Muscle of arm (tissue), 12 donors: ENCODE results near the gene ZNF318. TPM values are rescaled to one million over a fixed set of nuclear protein-coding genes. Genes with fewer than 3 reads are reported as not detected.
"Not testable (repeated sequence)": the region's sequence is repeated elsewhere in the genome, so short reads cannot be mapped to it uniquely, and the experiment has no call there.

Source experiments
- DNase-seq: peaks from one replicate; pipeline ENCODE4 v3.0.0-alpha.2; 2013
- polyA plus RNA-seq, 12 donors: library from polyadenylated mRNA; unstranded; fragments of 120-200 nt; gene quantifications; one replicate each; pipeline ENCODE4 v1.2.1, GENCODE V29; 2013; ENCODE audit not compliant: insufficient read length in 12 of 12

Gene ZNF318
- polyA plus RNA-seq, 12 donors = 12.7 to 22.9 (median 15.9) TPM; not detected in 1

GRCh38 chr6:43391440-43392031 is 22.1 kb upstream of the ZNF318 start:
- no peak for DNase-seq

- not testable (repeated sequence) for DNase-seq
Measured at GRCh38 chr6:43390753-43391439, 21.4 kb upstream of the ZNF318 start.

GRCh38 chr6:43389730-43390295 is 20.4 kb upstream of the ZNF318 start:
- DNase-seq = no peak

GRCh38 chr6:43386492-43386891 is 17.0 kb upstream of the ZNF318 start:
- DNase-seq = no peak

- no peak for DNase-seq
Measured at GRCh38 chr6:43383021-43383667, 13.7 kb upstream of the ZNF318 start.

- DNase-seq = not testable (repeated sequence)
Measured at GRCh38 chr6:43380858-43381257, 11.4 kb upstream of the ZNF318 start.

- no peak for DNase-seq
Measured at GRCh38 chr6:43378631-43379030, 9.2 kb upstream of the ZNF318 start.

GRCh38 chr6:43377710-43378229 is 8.3 kb upstream of the ZNF318 start:
- DNase-seq = no peak

GRCh38 chr6:43376551-43376981 is 7.1 kb upstream of the ZNF318 start:
- no peak for DNase-seq

- DNase-seq = no peak
Measured at GRCh38 chr6:43375693-43376092, 6.2 kb upstream of the ZNF318 start.

- DNase-seq = no peak
Measured at GRCh38 chr6:43373252-43373875, 3.9 kb upstream of the ZNF318 start.

GRCh38 chr6:43370003-43370580 is 645 bp upstream of the ZNF318 start:
- not testable (repeated sequence) for DNase-seq

- DNase-seq = peak; percentile 42
Measured at GRCh38 chr6:43368259-43369160, 937 bp downstream of the ZNF318 start.

GRCh38 chr6:43367245-43367984 is 2.0 kb downstream of the ZNF318 start:
- no peak for DNase-seq

- no peak for DNase-seq
Measured at GRCh38 chr6:43361269-43361668, 8.2 kb downstream of the ZNF318 start.

GRCh38 chr6:43359831-43360230 is 9.6 kb downstream of the ZNF318 start:
- DNase-seq = no peak

- no peak for DNase-seq
Measured at GRCh38 chr6:43359381-43359780, 10.1 kb downstream of the ZNF318 start.

- no peak for DNase-seq
Measured at GRCh38 chr6:43355862-43356590, 13.4 kb downstream of the ZNF318 start.

GRCh38 chr6:43351951-43352350 is 17.5 kb downstream of the ZNF318 start:
- DNase-seq = not testable (repeated sequence)
